Adrenal gland (tissue), 12 donors: ENCODE measurements around the gene AKAP13. TPM values are rescaled to one million over a fixed set of nuclear protein-coding genes. Genes with fewer than 3 reads are reported as not detected.
A peak's percentile ranks its signal among the peaks of the same experiment; 100 is the strongest.

Source experiments
- DNase-seq, 7 donors: peaks; one replicate each; pipeline ENCODE4 v3.0.0-alpha.2; 2019 to 2020
- H3K27ac ChIP-seq, 5 donors: fragments of 200-600 bp; sonication (generic) in 4 of 5; 1 replicate in 3 of 5; 2 replicates in 2 of 5; pipeline versions ENCODE4 v1.5.1 to v1.8.0; 2016 to 2020; ENCODE audit warnings: mild to moderate bottlenecking in 1 of 5
- H3K27me3 ChIP-seq: fragments of 200-600 bp; 2 replicates; pipeline ENCODE4 v1.8.0; 2021
- H3K36me3 ChIP-seq, 2 donors: fragments of 200-600 bp; replicated peaks in 1 of 2; 1 replicate in 1 of 2; 2 replicates in 1 of 2; pipeline versions ENCODE4 v1.5.1 to v1.8.0; 2018 to 2022
- H3K4me1 ChIP-seq, 2 donors: fragments of 200-600 bp; replicated peaks in 1 of 2; 1 replicate in 1 of 2; 2 replicates in 1 of 2; pipeline versions ENCODE4 v1.5.1 to v1.8.0; 2018 to 2021
- H3K4me3 ChIP-seq, 4 donors: fragments of 200-600 bp; sonication (generic) in 3 of 4; one replicate each; pipeline ENCODE4 v1.5.1; 2016 to 2018
- H3K9me3 ChIP-seq, 3 donors: fragments of 200-600 bp; sonication (generic) in 1 of 3; replicated peaks in 1 of 3; 1 replicate in 2 of 3; 2 replicates in 1 of 3; pipeline versions ENCODE4 v1.5.1 to v1.8.0; 2016 to 2021
- CTCF ChIP-seq, 6 experiments: fragments of 450-650 bp in 4 of 6; fragments of 200-600 bp in 2 of 6; sonication (generic) in 1 of 6; IDR thresholded peaks; 1 replicate in 5 of 6; 2 replicates in 1 of 6; pipeline versions ENCODE4 v1.5.1 to v1.8.0; 2016 to 2021; ENCODE audit warnings: antibody characterized with exemption in 6 of 6, mild to moderate bottlenecking in 2 of 6, moderate library complexity in 1 of 6
- POLR2A ChIP-seq, 2 donors: fragments of 450-650 bp; IDR thresholded peaks; one replicate each; pipeline ENCODE4 v1.6.1; 2017; ENCODE audit warnings: antibody characterized with exemption in 2 of 2, mild to moderate bottlenecking in 2 of 2, moderate library complexity in 1 of 2
- WGBS, 4 donors: extraction: QIAGEN DNeasy Blood & Tissue Kit in 2 of 4; methylation state at CpG; one replicate each; pipeline versions ENCODE4 v1.1.5 to v1.1.7; 2013 to 2017; 5-methylcytosine and 5-hydroxymethylcytosine counted together
- intact Hi-C, 2 donors: fragments of 100-400 bp; cut with DNase I; formaldehyde crosslinking; loops; one replicate each; pipeline versions ENCODE4 v1.14.1 to v1.15.0; 2022 to 2023
- polyA plus RNA-seq, 3 donors: library from polyadenylated mRNA; stranded (reverse); fragments of 200-250 nt in 2 of 3; fragments of 350-450 nt in 1 of 3; fragmentation: Illumina TruSeq in 1 of 3; extraction: RNeasy Lipid Tissue Mini Kit (QIAGEN cat#74804) in 1 of 3; gene quantifications; one replicate each; pipeline ENCODE4 v1.2.3, GENCODE V29; 2013 to 2014
- total RNA-seq, 9 donors: library from RNA; depleted of rRNA in 4 of 9; stranded (reverse); fragments of >200 nt in 4 of 9; fragments of 120-200 nt in 1 of 9; fragmentation: NEBNext Ultra II Directional in 1 of 9; extraction: Animal tissue kit (Norgen Biotek cat#: 25700) in 1 of 9; gene quantifications; one replicate each; pipeline versions ENCODE4 v1.1.0 to v1.2.4, GENCODE V29; 2013 to 2023
- donor health status: healthy with polysubstance abuse.
- donor health status: Bipolar disorder and iron deficiency.
- donor health status: DM: yes; HTN: yes; CAD: no.
- donor health status: DM: no; HTN: no; CAD: no.
- donor health status: DM: no; HTN: no; CAD: no.
- donor health status: DM: yes; HTN: yes; CAD: no.

The AKAP13 gene
- total and polyA plus RNA-seq, 12 donors = 42.7 to 144 (median 89.2) TPM

- H3K27me3 ChIP-seq = no peaks in the 10 kb centered on the region
- no peaks in the 10 kb centered on the region for H3K36me3 ChIP-seq
- H3K27ac ChIP-seq = peak overlapping the region in 4 of 5 donors; percentile 41 to 94 (median 66)
- H3K9me3 ChIP-seq = no peaks in the 10 kb centered on the region
- peaks cover 3 to 48% of the 10 kb centered on the region in 2 donors for H3K4me1 ChIP-seq
- whole genome bisulfite sequencing, 4 donors = 47 to 72% (median 68%) methylated on average over 9 of the region's 9 CpGs
- TF ChIP-seq CTCF (IDR thresholded peaks at IDR 0.05) (no peak), POLR2A (IDR thresholded peaks at IDR 0.05) (no peak)
- no peak overlapping the region for H3K4me3 ChIP-seq
- peak in 3 of 7 donors; percentile 24 to 38 (median 32) for DNase-seq
- intact Hi-C loops = no loop called here
Observed at GRCh38 chr15:85578941-85579701, 198.7 kb downstream of the AKAP13 start.

DNA sequence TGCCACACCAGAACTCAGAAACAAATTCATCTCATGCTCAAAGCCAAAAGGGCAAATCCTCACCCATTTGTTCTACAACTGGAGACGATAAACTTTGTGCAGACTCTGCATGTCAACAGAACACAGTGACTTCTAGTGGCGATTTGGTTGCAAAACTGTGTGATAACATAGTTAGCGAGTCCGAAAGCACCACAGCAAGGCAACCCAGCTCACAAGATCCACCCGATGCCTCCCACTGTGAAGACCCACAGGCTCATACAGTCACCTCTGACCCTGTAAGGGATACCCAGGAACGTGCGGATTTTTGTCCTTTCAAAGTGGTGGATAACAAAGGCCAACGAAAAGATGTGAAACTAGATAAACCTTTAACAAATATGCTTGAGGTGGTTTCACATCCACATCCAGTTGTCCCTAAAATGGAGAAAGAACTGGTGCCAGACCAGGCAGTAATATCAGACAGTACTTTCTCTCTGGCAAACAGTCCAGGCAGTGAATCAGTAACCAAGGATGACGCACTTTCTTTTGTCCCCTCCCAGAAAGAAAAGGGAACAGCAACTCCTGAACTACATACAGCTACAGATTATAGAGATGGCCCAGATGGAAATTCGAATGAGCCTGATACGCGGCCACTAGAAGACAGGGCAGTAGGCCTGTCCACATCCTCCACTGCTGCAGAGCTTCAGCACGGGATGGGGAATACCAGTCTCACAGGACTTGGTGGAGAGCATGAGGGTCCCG lies 199.7 kb downstream of the AKAP13 start:
- H3K9me3 ChIP-seq = no peaks in the 10 kb centered on the region
- peaks cover 3 to 53% of the 10 kb centered on the region in 2 donors for H3K4me1 ChIP-seq
- 66 to 80% (median 70%) methylated on average over 13 to 14 of the region's 14 CpGs for WGBS, 4 donors
- no peak overlapping the region for H3K4me3 ChIP-seq
- DNase-seq = peak in 5 of 7 donors; percentile 31 to 52 (median 41)
- no peak for TF ChIP-seq CTCF (IDR thresholded peaks at IDR 0.05)
- no peak for TF ChIP-seq POLR2A (IDR thresholded peaks at IDR 0.05)
- intact Hi-C loops = no loop called here
- no peaks in the 10 kb centered on the region for H3K36me3 ChIP-seq
- H3K27ac ChIP-seq = peak overlapping the region; percentile 41 to 94 (median 76)
- no peaks in the 10 kb centered on the region for H3K27me3 ChIP-seq

GRCh38 chr15:85580879-85581278 lies 200.5 kb downstream of the AKAP13 start:
- Histone ChIP-seq H3K27ac (peak overlapping the region; percentile 48 to 94 (median 69)), H3K9me3 (no peaks in the 10 kb centered on the region), H3K4me1 (peaks cover 3 to 53% of the 10 kb centered on the region in 2 donors), H3K27me3 (no peaks in the 10 kb centered on the region), H3K4me3 (peak overlapping the region in 1 of 4 donors; percentile 48), H3K36me3 (no peaks in the 10 kb centered on the region)
- whole genome bisulfite sequencing, 4 donors = 36 to 69% (median 48%) methylated on average over 3 of the region's 3 CpGs
- peak in 1 of 6 experiments; percentile 2 for TF ChIP-seq CTCF (IDR thresholded peaks at IDR 0.05)
- TF ChIP-seq POLR2A (IDR thresholded peaks at IDR 0.05) = no peak
- peak in 6 of 7 donors; percentile 22 to 71 (median 52) for DNase-seq
- intact Hi-C loops = no loop called here

DNA sequence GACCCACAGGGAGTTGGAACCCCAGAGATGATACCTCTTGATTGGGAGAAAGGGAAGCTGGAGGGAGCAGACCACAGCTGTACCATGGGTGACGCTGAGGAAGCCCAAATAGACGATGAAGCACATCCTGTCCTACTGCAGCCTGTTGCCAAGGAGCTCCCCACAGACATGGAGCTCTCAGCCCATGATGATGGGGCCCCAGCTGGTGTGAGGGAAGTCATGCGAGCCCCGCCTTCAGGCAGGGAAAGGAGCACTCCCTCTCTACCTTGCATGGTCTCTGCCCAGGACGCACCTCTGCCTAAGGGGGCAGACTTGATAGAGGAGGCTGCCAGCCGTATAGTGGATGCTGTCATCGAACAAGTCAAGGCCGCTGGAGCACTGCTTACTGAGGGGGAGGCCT lies 201.1 kb downstream of the AKAP13 start:
- no peaks in the 10 kb centered on the region for H3K27me3 ChIP-seq
- WGBS, 4 donors = 60 to 82% (median 64%) methylated on average over 4 to 8 of the region's 8 CpGs
- TF ChIP-seq POLR2A (IDR thresholded peaks at IDR 0.05) = no peak
- no peak for TF ChIP-seq CTCF (IDR thresholded peaks at IDR 0.05)
- H3K4me1 ChIP-seq = peaks cover 3 to 53% of the 10 kb centered on the region in 2 donors
- H3K27ac ChIP-seq = peak overlapping the region; percentile 51 to 94 (median 69)
- DNase-seq = peak; percentile 32 to 77 (median 60)
- H3K9me3 ChIP-seq = no peaks in the 10 kb centered on the region
- H3K4me3 ChIP-seq = peak overlapping the region in 1 of 4 donors; percentile 48
- intact Hi-C loops = no loop called here
- no peaks in the 10 kb centered on the region for H3K36me3 ChIP-seq
